Small intestine (tissue), 7 donors: ENCODE results near the gene LDAH. TPM values are rescaled to one million over a fixed set of nuclear protein-coding genes. Genes with fewer than 3 reads are reported as not detected.

Experiments
- DNase-seq, 2 donors: peaks; one replicate each; pipeline versions ENCODE4 v3.0.0 to v3.0.0-alpha.2; 2013
- FAIRE-seq: peaks from 2 replicates; lab custom pipeline; 2012; peaks lifted over from hg19 to GRCh38; lab: Jason Lieb, UNC
- H3K27ac ChIP-seq, 3 donors: one replicate each; pipeline ENCODE4 v1.5.1; 2013; ENCODE audit warnings: low read length in 2 of 3, mild to moderate bottlenecking in 2 of 3, control low read depth in 1 of 3, inconsistent platforms in 1 of 3, low read depth in 1 of 3, moderate library complexity in 1 of 3
- H3K27me3 ChIP-seq, 3 donors: one replicate each; pipeline ENCODE4 v1.6.1; 2013; ENCODE audit warnings: low read length in 3 of 3, inconsistent platforms in 1 of 3; ENCODE audit not compliant: control insufficient read depth in 3 of 3, insufficient read depth in 3 of 3
- H3K36me3 ChIP-seq, 3 donors: one replicate each; pipeline ENCODE4 v1.6.1; 2013; ENCODE audit warnings: low read length in 3 of 3, inconsistent platforms in 1 of 3, low read depth in 1 of 3, mild to moderate bottlenecking in 1 of 3, moderate library complexity in 1 of 3; ENCODE audit not compliant: control insufficient read depth in 3 of 3, insufficient read depth in 2 of 3
- H3K4me1 ChIP-seq, 3 donors: one replicate each; pipeline ENCODE4 v1.6.1; 2013; ENCODE audit warnings: low read length in 2 of 3, inconsistent platforms in 1 of 3, low read depth in 1 of 3, mild to moderate bottlenecking in 1 of 3, moderate library complexity in 1 of 3; ENCODE audit not compliant: control insufficient read depth in 3 of 3, insufficient read depth in 2 of 3
- H3K4me3 ChIP-seq, 3 donors: one replicate each; pipeline ENCODE4 v1.5.1; 2013; ENCODE audit warnings: low read length in 3 of 3, control low read depth in 1 of 3, inconsistent platforms in 1 of 3, low read depth in 1 of 3, mild to moderate bottlenecking in 1 of 3, moderate library complexity in 1 of 3
- H3K9me3 ChIP-seq, 2 donors: one replicate each; pipeline ENCODE4 v1.6.1; 2013; ENCODE audit warnings: low read depth in 1 of 2, low read length in 1 of 2; ENCODE audit not compliant: control insufficient read depth in 2 of 2, insufficient read depth in 1 of 2
- WGBS, 3 donors: extraction: QIAGEN DNeasy Blood & Tissue Kit; methylation state at CpG; one replicate each; pipeline ENCODE4 v1.1.7; 2013; 5-methylcytosine and 5-hydroxymethylcytosine counted together
- polyA plus RNA-seq, 4 donors: library from polyadenylated mRNA; stranded (reverse) in 3 of 4; unstranded in 1 of 4; fragments of 200-250 nt in 3 of 4; fragments of 120-200 nt in 1 of 4; gene quantifications; one replicate each; pipeline versions ENCODE4 v1.2.1 to v1.2.3, GENCODE V29; 2013
- donor health status: healthy with polysubstance abuse.
- donor health status: control.
- donor health status: control.
- donor health status: Bipolar disorder and iron deficiency.
- donor health status: healthy.

Gene LDAH
- polyA plus RNA-seq, 4 donors = 4.3 to 32.1 (median 10.4) TPM

DNA sequence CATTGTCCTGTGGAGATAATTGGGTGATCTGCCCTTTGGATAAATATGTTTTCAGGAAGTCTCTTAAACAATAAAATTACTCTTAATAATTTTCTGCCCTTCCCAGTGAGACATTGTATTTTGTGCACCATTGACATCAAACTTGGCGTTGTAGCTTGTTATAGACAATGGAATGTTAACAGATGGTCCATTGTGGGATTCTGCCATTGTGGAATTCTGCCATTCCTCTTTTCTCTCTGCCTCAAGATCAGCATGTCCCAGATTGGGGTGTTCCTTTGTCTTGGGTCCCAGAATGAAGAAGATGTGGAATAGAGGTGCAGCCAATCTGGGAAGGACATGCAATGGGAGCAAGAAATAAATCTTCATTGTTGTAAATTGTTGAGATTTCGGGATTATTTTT lies 15.1 kb upstream of the LDAH start:
- FAIRE-seq = no peak
- H3K27me3 ChIP-seq = peaks cover 0 to 14% (median 4%) of the 10 kb centered on the region in 3 donors
- H3K36me3 ChIP-seq = no peaks in the 10 kb centered on the region
- no peak for DNase-seq
- H3K9me3 ChIP-seq = no peaks in the 10 kb centered on the region
- H3K4me3 ChIP-seq = no peak overlapping the region
- WGBS, 3 donors = 77 to 83% (median 82%) methylated on average over 2 of the region's 2 CpGs
- no peak overlapping the region for H3K27ac ChIP-seq
- no peaks in the 10 kb centered on the region for H3K4me1 ChIP-seq

GRCh38 chr2:20836521-20836920 lies 13.6 kb upstream of the LDAH start:
- DNase-seq = no peak
- FAIRE-seq = no peak
- Histone ChIP-seq H3K4me3 (no peak overlapping the region), H3K9me3 (no peaks in the 10 kb centered on the region), H3K4me1 (no peaks in the 10 kb centered on the region), H3K36me3 (no peaks in the 10 kb centered on the region), H3K27ac (no peak overlapping the region), H3K27me3 (peaks cover 0 to 13% (median 7%) of the 10 kb centered on the region in 3 donors)
- 40 to 62% (median 59%) methylated on average over 1 of the region's 1 CpG for WGBS, 3 donors

DNA sequence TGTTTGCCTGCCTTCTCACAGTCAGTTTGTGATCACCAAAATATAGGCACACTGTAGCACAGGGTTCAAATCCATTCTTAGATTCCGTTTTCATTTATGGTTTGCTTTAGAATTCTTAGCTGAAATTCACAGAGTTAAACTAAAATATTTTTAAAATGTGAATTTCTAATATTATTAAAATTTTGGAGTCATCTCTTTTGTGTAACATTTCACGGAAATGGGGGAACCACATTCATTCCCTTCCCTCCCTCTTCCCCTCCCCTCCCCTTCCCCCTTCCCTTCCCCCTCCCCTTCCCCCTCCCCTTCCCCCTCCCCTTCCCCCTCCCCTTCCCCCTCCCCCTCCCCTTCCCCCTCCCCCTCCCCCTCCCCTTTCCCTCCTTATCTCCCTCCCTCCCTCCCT lies 11.4 kb upstream of the LDAH start:
- no peak for FAIRE-seq
- H3K27ac ChIP-seq = no peak overlapping the region
- H3K27me3 ChIP-seq = peaks cover 0 to 14% (median 13%) of the 10 kb centered on the region in 3 donors
- no peaks in the 10 kb centered on the region for H3K9me3 ChIP-seq
- 75 to 86% (median 84%) methylated on average over 2 of the region's 2 CpGs for WGBS, 3 donors
- no peak for DNase-seq
- no peaks in the 10 kb centered on the region for H3K4me1 ChIP-seq
- no peak overlapping the region for H3K4me3 ChIP-seq
- H3K36me3 ChIP-seq = no peaks in the 10 kb centered on the region

DNA sequence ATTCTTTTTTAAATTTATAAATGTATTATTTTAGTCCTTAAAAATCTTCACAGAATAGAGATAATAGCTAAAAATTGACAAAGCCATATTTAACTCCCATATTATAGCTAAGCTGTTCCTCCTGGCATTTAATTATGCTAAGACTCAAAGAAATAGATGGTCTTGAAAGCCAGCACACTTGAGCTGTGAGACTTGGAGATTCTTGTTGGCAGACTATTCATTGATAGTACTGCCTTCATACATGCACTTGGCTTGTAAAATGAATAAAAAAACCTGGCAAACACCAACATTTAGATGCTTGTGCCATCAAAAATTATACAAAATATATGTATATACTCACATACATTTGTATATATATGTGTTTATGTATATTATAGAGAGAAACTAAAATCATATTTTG lies 9.7 kb upstream of the LDAH start:
- H3K36me3 ChIP-seq = no peaks in the 10 kb centered on the region
- no peak overlapping the region for H3K4me3 ChIP-seq
- no peak overlapping the region for H3K27ac ChIP-seq
- peaks cover 0 to 16% (median 13%) of the 10 kb centered on the region in 3 donors for H3K27me3 ChIP-seq
- no peak for FAIRE-seq
- no peaks in the 10 kb centered on the region for H3K4me1 ChIP-seq
- DNase-seq = no peak
- no peaks in the 10 kb centered on the region for H3K9me3 ChIP-seq

GRCh38 chr2:20829861-20830260 lies 7.0 kb upstream of the LDAH start:
- no peaks in the 10 kb centered on the region for H3K36me3 ChIP-seq
- no peaks in the 10 kb centered on the region for H3K4me1 ChIP-seq
- DNase-seq = no peak
- H3K4me3 ChIP-seq = no peak overlapping the region
- 7 to 12% (median 10%) methylated on average over 1 of the region's 1 CpG for WGBS, 3 donors
- no peaks in the 10 kb centered on the region for H3K9me3 ChIP-seq
- no peak overlapping the region for H3K27ac ChIP-seq
- FAIRE-seq = no peak
- H3K27me3 ChIP-seq = peaks cover 0 to 9% (median 8%) of the 10 kb centered on the region in 3 donors

DNA sequence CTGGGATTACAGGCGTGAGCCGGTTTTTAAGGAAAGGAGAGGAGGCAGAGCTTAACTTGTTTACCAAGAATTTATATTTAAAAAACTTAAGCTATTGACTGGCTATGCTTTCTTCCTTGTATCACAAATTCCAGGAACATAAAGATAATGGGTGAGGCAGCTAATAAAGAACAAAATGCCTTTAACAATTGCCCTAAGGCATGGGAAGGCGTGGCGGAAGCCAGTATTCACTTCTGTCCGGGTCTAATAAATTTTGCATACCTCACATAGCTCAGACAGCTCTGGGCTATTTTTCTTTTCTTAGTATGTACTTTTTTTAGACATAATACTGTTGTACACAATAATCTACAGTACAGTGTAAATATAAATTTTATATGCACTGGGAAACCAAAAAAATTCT lies 1.0 kb upstream of the LDAH start:
- 43 to 69% (median 59%) methylated on average over 5 of the region's 5 CpGs for WGBS, 3 donors
- Histone ChIP-seq H3K4me1 (peaks cover 0 to 2% (median 0%) of the 10 kb centered on the region in 3 donors), H3K9me3 (no peaks in the 10 kb centered on the region), H3K36me3 (no peaks in the 10 kb centered on the region), H3K4me3 (no peak overlapping the region), H3K27ac (no peak overlapping the region), H3K27me3 (no peaks in the 10 kb centered on the region)
- FAIRE-seq = no peak
- peak in 1 of 2 donors; percentile 31 for DNase-seq

- no peak for DNase-seq
- no peak for FAIRE-seq
- Histone ChIP-seq H3K9me3 (no peaks in the 10 kb centered on the region), H3K27ac (no peak overlapping the region), H3K4me1 (peaks cover 0 to under 1% (median 0%) of the 10 kb centered on the region in 3 donors), H3K27me3 (no peaks in the 10 kb centered on the region), H3K36me3 (no peaks in the 10 kb centered on the region), H3K4me3 (no peak overlapping the region)
- WGBS, 3 donors = 69 to 80% (median 73%) methylated on average over 2 of the region's 2 CpGs
These were observed 4.1 kb downstream of the LDAH start for GRCh38 chr2:20818820-20819219.

DNA sequence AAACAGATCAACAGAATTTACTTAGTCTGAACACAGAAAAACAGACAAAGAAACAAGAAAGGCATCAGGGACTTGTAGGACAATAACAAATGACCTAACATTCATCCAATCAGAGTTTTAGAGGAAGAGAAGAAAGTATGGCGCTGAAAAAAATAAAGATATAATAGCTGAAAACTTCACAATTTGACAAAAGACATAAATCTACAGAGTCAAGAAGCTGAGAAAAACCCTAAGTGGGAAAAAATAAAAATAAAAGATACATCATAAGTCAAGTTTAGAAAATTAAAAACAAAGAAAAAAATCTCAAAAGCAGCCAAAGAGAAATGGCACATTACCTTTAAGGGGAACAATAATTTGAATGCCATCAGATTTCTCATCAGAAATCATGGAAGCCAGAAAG lies 7.7 kb downstream of the LDAH start:
- Histone ChIP-seq H3K9me3 (no peaks in the 10 kb centered on the region), H3K27ac (no peak overlapping the region), H3K4me3 (no peak overlapping the region), H3K36me3 (no peaks in the 10 kb centered on the region), H3K4me1 (no peaks in the 10 kb centered on the region), H3K27me3 (no peaks in the 10 kb centered on the region)
- DNase-seq = no peak
- 95 to 100% (median 98%) methylated on average over 1 of the region's 1 CpG for WGBS, 3 donors
- no peak for FAIRE-seq

DNA sequence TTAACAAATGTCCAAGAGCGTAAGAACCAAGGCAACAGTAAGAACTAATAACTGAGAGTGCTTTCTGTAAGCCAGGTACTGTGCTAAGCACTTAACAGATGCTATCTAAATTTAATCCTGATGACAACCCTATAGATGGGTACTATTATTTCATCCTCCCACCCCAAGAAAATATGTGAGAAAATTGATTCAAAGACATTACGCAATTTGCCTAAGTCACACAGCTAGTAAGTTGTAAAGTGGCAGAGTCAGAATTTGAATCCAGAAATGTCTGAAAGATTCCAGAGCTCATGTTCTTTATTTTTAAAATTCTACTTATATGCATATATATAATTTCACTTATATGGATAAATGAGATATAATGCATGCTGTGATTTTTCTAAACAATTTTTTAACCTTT lies 10.1 kb downstream of the LDAH start:
- FAIRE-seq (no peak), DNase-seq (no peak)
- H3K27ac ChIP-seq = no peak overlapping the region
- no peaks in the 10 kb centered on the region for H3K9me3 ChIP-seq
- H3K27me3 ChIP-seq = no peaks in the 10 kb centered on the region
- no peaks in the 10 kb centered on the region for H3K36me3 ChIP-seq
- WGBS, 3 donors = 97 to 98% (median 98%) methylated on average over 2 of the region's 2 CpGs
- H3K4me3 ChIP-seq = no peak overlapping the region
- no peaks in the 10 kb centered on the region for H3K4me1 ChIP-seq
